ENCODE results near the gene MAST4.

Gene MAST4

GRCh38 chr5:66939094-66939493, 342.9 kb downstream of the MAST4 start:
- DNase-seq (ENCODE audit: low read depth) = no peak

GRCh38 chr5:66945389-66946349, 349.5 kb downstream of the MAST4 start:
- in situ Hi-C loops (cut with HindIII; ENCODE audit: low sequenced_read_pairs) = no loop called here
- no peak for TF ChIP-seq CTCF (IDR thresholded peaks at IDR 0.05; ENCODE audit: low read depth, low read length, missing control alignments)
- DNase-seq (ENCODE audit: low read depth) = no peak
- H3K4me3 ChIP-seq (ENCODE audit: low read depth, low read length) = no peak overlapping the region

More at GRCh38 chr5:66939094-66939493, 342.9 kb downstream of the MAST4 start:
- no peak for TF ChIP-seq CTCF (IDR thresholded peaks at IDR 0.05; ENCODE audit: low read depth, low read length, missing control alignments)
- in situ Hi-C loops (cut with HindIII; ENCODE audit: low sequenced_read_pairs) = no loop called here
- no peak overlapping the region for H3K4me3 ChIP-seq (ENCODE audit: low read depth, low read length)

GRCh38 chr5:66947458-66947857, 351.3 kb downstream of the MAST4 start:
- DNase-seq (ENCODE audit: low read depth) = no peak
- no peak for TF ChIP-seq CTCF (IDR thresholded peaks at IDR 0.05; ENCODE audit: low read depth, low read length, missing control alignments)
- in situ Hi-C loops (cut with HindIII; ENCODE audit: low sequenced_read_pairs) = no loop called here
- H3K4me3 ChIP-seq (ENCODE audit: low read depth, low read length) = no peak overlapping the region

- DNase-seq (ENCODE audit: low read depth) = no peak
- no peak overlapping the region for H3K4me3 ChIP-seq (ENCODE audit: low read depth, low read length)
- in situ Hi-C loops (cut with HindIII; ENCODE audit: low sequenced_read_pairs) = no loop called here
- TF ChIP-seq CTCF (IDR thresholded peaks at IDR 0.05; ENCODE audit: low read depth, low read length, missing control alignments) = no peak
Observed at GRCh38 chr5:66949066-66949465, 352.9 kb downstream of the MAST4 start.

- H3K4me3 ChIP-seq (ENCODE audit: low read depth, low read length) = no peak overlapping the region
- in situ Hi-C loops (cut with HindIII; ENCODE audit: low sequenced_read_pairs) = no loop called here
- no peak for TF ChIP-seq CTCF (IDR thresholded peaks at IDR 0.05; ENCODE audit: low read depth, low read length, missing control alignments)
- no peak for DNase-seq (ENCODE audit: low read depth)
Observed at GRCh38 chr5:66952153-66952552, 356.0 kb downstream of the MAST4 start.

- no peak overlapping the region for H3K4me3 ChIP-seq (ENCODE audit: low read depth, low read length)
- DNase-seq (ENCODE audit: low read depth) = no peak
- TF ChIP-seq CTCF (IDR thresholded peaks at IDR 0.05; ENCODE audit: low read depth, low read length, missing control alignments) = no peak
- in situ Hi-C loops (cut with HindIII; ENCODE audit: low sequenced_read_pairs) = no loop called here
Observed at GRCh38 chr5:66956439-66956838, 360.2 kb downstream of the MAST4 start.
